ENCODE results near the gene RAD51B.
"Not testable (repeated sequence)": the region's sequence is repeated elsewhere in the genome, so short reads cannot be mapped to it uniquely, and the experiment has no call there.

The RAD51B gene

GRCh38 chr14:68405961-68406360 is 586.4 kb downstream of the RAD51B start:
- no peak for DNase-seq (ENCODE audit: low spot score)

- no peak for DNase-seq (ENCODE audit: low spot score)
Measured at GRCh38 chr14:68407285-68407684, 587.7 kb downstream of the RAD51B start.

GRCh38 chr14:68407825-68408224 is 588.2 kb downstream of the RAD51B start:
- DNase-seq (ENCODE audit: low spot score), result no peak

- no peak for DNase-seq (ENCODE audit: low spot score)
Measured at GRCh38 chr14:68408680-68409079, 589.1 kb downstream of the RAD51B start.

GRCh38 chr14:68409387-68409786 is 589.8 kb downstream of the RAD51B start:
- DNase-seq (ENCODE audit: low spot score), result no peak

- DNase-seq (ENCODE audit: low spot score), result no peak
Measured at GRCh38 chr14:68412505-68413465, 593.2 kb downstream of the RAD51B start.

GRCh38 chr14:68413509-68413908 is 593.9 kb downstream of the RAD51B start:
- no peak for DNase-seq (ENCODE audit: low spot score)

GRCh38 chr14:68414121-68414520 is 594.5 kb downstream of the RAD51B start:
- DNase-seq (ENCODE audit: low spot score), result no peak

- DNase-seq (ENCODE audit: low spot score), result no peak
Measured at GRCh38 chr14:68416171-68416570, 596.6 kb downstream of the RAD51B start.

- DNase-seq (ENCODE audit: low spot score), result no peak
Measured at GRCh38 chr14:68417009-68417650, 597.6 kb downstream of the RAD51B start.

- DNase-seq (ENCODE audit: low spot score), result no peak
Measured at GRCh38 chr14:68418174-68419118, 598.9 kb downstream of the RAD51B start.

- DNase-seq (ENCODE audit: low spot score), result no peak
Measured at GRCh38 chr14:68420350-68420749, 600.8 kb downstream of the RAD51B start.

- DNase-seq (ENCODE audit: low spot score), result no peak
Measured at GRCh38 chr14:68421116-68421515, 601.5 kb downstream of the RAD51B start.

- no peak for DNase-seq (ENCODE audit: low spot score)
Measured at GRCh38 chr14:68423686-68424085, 604.1 kb downstream of the RAD51B start.

- no peak for DNase-seq (ENCODE audit: low spot score)
Measured at GRCh38 chr14:68424443-68425172, 605.0 kb downstream of the RAD51B start.

- no peak for DNase-seq (ENCODE audit: low spot score)
Measured at GRCh38 chr14:68426661-68427549, 607.3 kb downstream of the RAD51B start.

GRCh38 chr14:68427550-68427890 is 607.9 kb downstream of the RAD51B start:
- no peak for DNase-seq (ENCODE audit: low spot score)

GRCh38 chr14:68428900-68429299 is 609.3 kb downstream of the RAD51B start:
- not testable (repeated sequence) for DNase-seq (ENCODE audit: low spot score)

GRCh38 chr14:68434173-68434572 is 614.6 kb downstream of the RAD51B start:
- DNase-seq (ENCODE audit: low spot score), result not testable (repeated sequence)

- DNase-seq (ENCODE audit: low spot score), result not testable (repeated sequence)
Measured at GRCh38 chr14:68435631-68436030, 616.1 kb downstream of the RAD51B start.
